Ishikawa (cell line): ENCODE data around the gene TBC1D5.

Source experiments
- CEBPB ChIP-seq: IDR thresholded peaks from 2 replicates; pipeline ENCODE4 v1.6.1; 2012
- CREB1 ChIP-seq: IDR thresholded peaks from 2 replicates; pipeline ENCODE4 v1.6.1; 2012; ENCODE audit warnings: low read depth
- EGR1 ChIP-seq: IDR thresholded peaks from 2 replicates; pipeline ENCODE4 v1.6.1; 2012
- EP300 ChIP-seq: IDR thresholded peaks from 2 replicates; pipeline ENCODE4 v1.6.1; 2012; ENCODE audit warnings: borderline replicate concordance
- FOXM1 ChIP-seq: IDR thresholded peaks from 2 replicates; pipeline ENCODE4 v1.6.1; 2012; ENCODE audit warnings: low read depth, borderline replicate concordance
- MAX ChIP-seq: IDR thresholded peaks from 2 replicates; pipeline ENCODE4 v1.6.1; 2012
- RAD21 ChIP-seq: IDR thresholded peaks from 2 replicates; pipeline ENCODE4 v1.6.1; 2012; ENCODE audit warnings: low read depth
- TAF1 ChIP-seq: IDR thresholded peaks from 2 replicates; pipeline ENCODE4 v1.6.1; 2012; ENCODE audit warnings: low read depth, mild to moderate bottlenecking
- TCF12 ChIP-seq: IDR thresholded peaks from 2 replicates; pipeline ENCODE4 v1.6.1; 2012; ENCODE audit warnings: low read depth
- TEAD4 ChIP-seq: IDR thresholded peaks from 2 replicates; pipeline ENCODE4 v1.6.1; 2012
- YY1 ChIP-seq: IDR thresholded peaks from 2 replicates; pipeline ENCODE4 v1.6.1; 2012; ENCODE audit warnings: low read depth
- ZBTB7A ChIP-seq: IDR thresholded peaks from 2 replicates; pipeline ENCODE4 v1.6.1; 2012; ENCODE audit warnings: low read depth

- no peak for TF ChIP-seq EGR1
- TF ChIP-seq TEAD4: no peak
- TF ChIP-seq YY1: no peak
- TF ChIP-seq EP300: no peak
- no peak for TF ChIP-seq MAX
- TF ChIP-seq CREB1: no peak
- no peak for TF ChIP-seq RAD21
- TF ChIP-seq ZBTB7A: no peak
- no peak for TF ChIP-seq FOXM1
- TF ChIP-seq TCF12: no peak
- no peak for TF ChIP-seq CEBPB
- TF ChIP-seq TAF1: no peak
Measured at GRCh38 chr3:17638356-17638755, 104.1 kb downstream of the TBC1D5 start.
